HG03432 (cell line): ENCODE measurements around the gene SSU72.

Experiments
- ATAC-seq: cut with Tn5 transposase; IDR thresholded peaks from one replicate; pipeline ENCODE4 v1.9.1; 2021; ENCODE audit warnings: mild to moderate bottlenecking, moderate library complexity; ENCODE audit not compliant: unreplicated experiment

The SSU72 gene

DNA sequence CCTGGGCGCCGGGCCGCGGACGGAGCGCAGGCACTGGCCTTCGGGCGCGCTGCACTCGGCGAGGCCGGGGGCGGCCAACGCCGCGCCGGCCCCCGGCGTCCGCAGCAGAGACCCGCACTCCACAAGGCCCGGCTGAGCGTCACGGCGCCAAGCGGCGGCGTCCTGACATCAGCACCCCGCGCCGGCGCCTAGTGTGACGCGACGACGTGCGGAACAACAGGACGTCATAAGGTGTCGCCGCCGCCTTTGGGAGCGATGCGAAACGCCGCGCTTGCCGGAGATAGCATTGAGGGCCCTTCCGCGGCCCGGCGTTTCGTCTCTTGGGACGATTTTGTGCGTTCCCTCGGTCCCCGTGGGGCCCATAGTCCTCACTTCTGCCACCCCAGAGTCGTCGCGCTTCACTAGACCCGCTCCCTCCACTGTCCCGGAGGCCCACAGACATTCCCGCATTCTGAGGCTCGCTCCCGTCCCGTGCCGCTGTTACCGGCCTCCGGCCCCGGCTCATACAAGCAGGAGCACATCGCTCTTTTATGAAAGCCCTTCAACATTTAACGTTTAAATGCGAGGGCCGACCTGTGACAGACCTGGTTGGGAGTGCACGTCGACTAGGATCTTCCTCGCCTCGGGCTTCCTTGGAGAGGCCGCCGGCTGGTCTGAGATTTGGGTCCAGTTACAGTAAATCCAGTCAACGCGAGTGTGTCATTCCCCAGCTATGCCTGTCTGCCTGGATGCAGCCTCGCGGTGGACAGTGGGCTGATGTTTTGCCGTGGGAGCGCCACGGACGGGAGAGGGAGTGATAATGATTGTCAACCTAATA, at the start of gene SSU72:
SSU72 (minus strand) TSS at position 143 of the 817 bp plus-strand sequence. CDS start 306 bp downstream, outside the sequence.
- ATAC-seq, result peak; percentile 79

DNA sequence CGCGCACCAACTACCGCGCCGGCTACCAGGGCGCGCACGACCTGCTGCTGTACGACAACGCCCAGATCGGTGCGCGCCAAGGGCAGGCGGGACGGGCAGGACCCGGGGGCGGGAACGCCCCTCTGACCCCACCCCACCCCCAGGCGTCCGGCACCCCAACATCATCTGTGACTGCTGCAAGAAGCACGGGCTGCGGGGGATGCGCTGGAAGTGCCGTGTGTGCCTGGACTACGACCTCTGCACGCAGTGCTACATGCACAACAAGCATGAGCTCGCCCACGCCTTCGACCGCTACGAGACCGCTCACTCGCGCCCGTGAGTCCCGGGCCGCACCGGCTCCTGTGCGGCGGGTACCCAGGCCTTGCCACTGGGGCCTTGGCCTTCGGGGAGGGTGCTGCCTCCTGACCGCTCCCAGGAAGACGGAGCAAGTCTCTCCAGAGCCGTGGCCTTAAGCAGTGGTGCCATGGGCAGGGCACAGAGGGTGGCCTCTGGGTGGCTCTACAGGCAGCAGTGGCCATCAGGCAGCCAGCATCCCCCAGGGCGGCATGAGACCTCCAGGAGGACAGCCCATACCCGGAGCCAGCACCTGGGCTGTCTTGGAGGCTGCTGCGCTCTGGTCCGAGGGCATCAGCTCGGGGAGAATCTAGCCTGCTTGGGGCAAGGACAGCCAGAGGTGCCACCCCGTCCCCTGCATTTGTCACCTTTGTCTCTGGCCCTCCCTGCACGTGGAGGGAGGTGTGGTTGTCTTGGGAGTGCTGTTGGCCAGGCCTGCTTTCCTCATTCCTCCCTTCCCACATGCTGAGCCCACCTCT, 49.2 kb upstream of the SSU72 start:
- ATAC-seq, result no peak

DNA sequence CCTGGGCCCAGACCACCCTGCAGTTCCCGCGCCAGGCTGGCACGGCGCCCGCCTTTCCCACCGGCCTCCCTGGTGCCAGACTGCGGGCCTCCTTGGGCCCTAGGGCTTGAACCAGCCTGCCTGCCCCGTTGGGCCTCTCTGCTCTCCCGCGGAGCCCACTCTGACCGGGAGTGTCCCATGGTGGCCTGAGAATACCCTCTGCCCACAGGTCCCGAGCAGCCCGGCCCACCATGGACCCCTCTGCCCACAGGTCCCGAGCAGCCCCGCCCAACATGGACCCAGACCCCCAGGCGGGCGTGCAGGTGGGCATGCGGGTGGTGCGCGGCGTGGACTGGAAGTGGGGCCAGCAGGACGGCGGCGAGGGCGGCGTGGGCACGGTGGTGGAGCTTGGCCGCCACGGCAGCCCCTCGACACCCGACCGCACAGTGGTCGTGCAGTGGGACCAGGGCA, 48.5 kb upstream of the SSU72 start:
- ATAC-seq, result no peak

DNA sequence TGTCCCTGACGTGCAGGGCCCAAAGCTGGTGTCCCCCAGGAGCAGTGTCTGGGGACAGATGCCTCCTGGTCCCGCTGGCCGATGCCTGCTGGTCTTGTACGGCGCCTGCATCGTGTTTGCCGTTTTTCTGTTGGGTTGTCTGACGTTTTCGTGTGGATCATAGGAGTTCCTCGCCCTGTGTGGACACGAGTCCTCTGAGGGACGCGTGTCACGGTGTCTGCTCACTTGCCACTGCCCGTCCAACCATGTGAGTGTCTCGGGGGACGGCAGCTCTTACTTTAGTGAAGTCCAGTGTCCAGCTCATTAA, 48.1 kb upstream of the SSU72 start:
- no peak for ATAC-seq

DNA sequence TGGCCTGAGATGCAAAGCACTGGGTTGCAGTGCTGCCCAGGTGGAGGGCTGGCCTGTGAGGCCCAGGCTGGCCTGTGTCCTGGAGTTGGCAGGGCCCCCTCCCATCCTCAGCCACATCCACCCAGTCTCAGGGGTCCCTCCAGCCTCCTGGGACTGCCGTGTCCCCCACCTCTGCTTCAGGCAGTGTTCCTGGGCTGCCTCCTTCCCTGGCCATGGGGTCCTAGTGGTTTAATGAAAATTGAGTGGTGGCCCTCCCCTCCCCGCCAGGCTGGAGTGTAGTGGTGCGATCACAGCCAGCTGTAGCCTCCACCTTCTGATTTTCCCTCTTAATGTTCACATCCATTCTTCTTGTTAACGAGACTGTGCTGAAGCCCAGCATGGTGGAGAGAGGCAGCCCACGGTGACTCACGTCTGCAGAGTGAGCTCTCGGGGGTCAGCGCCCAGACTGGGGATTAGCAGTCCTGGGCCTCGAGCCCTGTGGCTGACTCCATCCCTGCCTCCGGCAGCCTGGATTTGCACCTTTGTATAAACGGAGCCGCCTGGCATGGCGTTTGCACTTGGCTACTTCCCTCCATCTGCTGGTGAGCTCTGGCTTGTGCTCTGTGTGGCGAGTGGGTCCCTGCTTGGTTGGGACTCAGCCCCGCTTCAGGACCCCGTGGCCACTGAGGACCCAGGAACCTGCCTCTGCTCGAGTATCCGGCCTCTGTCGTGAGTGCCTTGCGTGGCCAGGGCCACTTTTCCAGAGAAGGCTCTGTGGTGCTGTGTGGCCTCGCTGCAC, 47.5 kb upstream of the SSU72 start:
- ATAC-seq, result no peak

DNA sequence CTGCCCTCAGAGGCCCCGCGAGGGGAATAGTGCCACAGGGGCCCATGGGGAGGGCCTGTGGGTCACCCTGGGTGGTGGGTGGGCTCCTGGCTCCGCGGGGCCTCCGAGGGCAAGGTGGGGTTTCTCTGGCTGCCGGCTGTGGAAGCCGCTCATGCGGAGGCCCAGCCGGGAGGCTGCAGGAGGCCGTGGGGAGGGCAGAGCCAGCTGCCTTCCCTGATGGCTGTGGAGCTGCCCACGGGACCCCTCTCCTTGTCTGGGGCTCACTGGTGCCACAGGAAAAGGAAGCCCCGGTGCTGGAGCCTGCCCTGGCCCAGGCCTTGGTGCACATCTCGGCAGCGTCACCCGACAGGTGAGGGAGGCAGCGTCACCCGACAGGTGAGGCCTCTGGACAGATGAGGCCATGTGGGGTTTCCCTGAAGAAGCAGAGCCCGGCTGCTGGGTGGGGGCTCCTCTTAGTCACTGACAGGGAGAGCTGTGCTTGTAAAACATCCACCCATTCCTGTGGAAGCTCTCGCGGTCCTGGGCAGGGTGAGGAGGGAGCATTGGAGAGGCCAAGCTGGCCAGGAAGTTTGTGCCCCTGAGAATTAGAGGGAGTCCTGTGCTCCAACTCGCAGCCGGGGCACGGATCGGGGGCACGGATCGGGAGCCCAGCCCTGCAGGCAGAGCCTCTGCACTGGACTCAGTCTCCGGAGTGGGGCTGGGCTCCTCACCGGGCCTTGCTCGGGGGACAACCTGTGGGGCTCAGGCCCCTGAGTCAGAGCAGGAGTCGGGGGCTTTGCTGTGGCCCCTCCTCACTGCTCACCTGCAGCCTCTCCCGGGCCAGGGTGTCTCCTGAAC, 46.7 kb upstream of the SSU72 start:
- ATAC-seq, result no peak

DNA sequence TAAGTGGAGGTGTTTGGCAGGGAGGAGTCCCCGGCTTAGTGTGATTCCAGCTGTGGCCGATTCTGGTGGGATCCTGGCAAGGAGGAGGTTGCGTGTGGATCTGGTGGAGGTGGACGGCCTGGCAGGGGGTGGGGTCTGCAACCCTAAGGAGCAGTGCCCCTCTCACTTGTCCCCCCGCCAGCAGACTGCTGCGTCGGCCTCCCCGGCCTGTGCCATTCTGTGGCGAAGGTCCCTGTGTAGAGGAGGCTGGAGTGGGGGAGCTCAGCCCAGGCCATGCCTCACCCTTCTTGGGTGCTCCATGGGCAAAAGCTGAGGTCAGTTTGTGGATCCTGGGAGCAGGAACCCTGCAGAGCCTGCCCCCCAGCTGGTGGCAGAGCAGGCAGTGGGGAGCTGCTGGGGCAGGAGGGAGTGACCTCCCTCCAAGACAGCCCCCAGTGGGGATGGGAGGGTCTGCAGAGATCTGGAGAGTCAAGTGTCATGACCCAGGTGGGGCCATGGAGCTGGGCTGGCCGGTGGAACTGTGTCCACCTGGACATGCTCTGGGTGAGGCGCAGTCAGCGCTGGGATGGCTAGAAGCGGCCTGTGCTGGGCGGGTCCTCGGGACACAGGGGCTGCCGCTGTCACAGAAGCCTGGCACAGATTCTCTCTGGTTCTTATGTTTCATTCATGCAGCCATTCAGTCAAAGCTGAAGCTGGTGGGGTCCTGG, 45.9 kb upstream of the SSU72 start:
- no peak for ATAC-seq

DNA sequence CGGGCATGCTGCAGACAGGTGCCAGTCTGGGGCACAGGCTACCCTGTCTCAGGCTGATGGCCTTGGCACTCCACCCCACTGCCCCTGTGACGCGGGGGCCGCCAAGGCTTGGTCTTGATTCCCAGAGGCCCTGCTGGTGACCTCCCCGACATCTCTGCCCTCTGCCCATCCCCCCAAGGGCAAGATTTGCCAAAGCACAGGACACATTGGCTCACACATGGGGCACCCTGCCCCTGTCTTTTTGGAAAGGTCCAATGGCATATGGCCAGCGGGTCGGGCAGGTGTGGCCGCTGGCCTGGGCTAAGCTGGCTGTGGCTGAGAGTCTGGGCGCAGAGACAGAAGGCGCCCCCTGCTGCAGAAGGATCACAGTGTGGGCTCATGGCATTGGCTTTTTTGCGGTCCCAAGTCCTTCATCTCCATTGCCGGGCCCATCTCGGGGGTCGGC, 45.3 kb upstream of the SSU72 start:
- no peak for ATAC-seq

DNA sequence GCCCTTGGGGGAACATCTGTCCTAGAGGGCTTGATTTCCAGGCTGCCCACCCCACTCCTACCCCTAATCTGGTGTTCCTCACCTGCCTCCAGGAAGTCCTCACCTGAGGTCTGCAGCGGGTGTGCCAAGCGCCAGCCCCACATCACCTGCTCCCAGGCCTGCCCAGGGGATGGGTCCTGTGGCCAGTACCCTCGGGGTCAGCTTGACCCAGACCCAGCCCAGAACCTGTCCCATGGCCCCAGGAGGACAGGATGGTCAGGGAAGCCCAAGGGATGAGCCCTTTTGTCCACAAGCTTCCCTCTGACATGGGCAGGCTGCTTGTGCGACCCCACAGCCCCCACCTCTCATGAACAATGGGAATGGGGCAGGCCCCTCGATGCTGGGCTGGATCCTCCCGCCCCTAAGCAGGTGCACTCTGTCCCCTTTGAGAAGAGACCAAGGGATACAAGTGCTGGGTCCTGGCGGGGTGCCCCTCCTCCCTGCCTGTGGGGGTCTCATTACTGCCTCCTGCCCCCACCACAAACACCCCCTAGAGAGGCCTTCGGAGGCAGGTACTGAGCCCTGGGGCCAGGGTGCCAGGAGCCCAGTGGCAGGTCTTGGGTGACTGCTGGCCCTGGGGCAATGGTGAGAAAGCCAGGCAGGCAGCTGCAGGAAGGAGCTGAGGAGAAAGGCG, 43.9 kb upstream of the SSU72 start:
- no peak for ATAC-seq

DNA sequence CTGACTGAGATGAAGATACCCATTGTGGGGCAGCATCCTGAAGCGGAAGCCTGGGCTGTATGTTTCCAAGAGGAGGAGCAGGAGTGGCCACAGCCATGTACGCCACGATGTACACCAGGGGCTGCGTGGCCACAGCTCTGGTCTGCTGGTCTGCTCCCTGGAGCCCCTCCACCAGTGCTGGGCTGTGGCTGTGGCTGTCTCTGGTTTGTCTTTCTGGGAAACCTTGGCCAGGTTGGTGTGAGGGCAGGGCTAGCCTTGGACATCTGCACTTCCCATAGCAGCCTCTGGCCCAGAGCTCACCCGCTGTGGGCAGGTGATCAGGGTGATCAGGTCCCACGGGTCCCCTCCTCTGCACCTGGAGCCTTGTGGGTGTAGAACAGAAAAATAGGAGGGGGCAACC, 43.3 kb upstream of the SSU72 start:
- no peak for ATAC-seq

DNA sequence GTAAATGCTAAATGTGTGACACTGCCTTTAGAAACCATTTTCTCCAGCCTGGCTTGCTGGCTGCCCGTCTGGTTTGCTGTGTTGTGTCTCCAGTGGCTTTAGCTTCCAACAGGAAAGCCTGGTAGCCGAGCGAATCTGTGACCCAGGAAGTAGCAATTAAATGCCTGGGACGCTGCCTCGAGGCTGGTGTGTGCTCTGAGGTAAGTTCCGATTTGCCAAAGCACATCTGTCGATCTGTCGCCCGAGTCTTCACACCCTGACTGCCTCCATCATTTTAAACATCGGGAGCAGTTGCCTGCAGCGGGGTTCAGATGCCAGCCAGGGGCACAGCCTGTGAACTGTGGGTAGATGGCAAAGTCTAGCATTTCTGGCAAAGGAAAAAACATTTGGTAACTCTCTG, 42.9 kb upstream of the SSU72 start:
- ATAC-seq, result no peak

DNA sequence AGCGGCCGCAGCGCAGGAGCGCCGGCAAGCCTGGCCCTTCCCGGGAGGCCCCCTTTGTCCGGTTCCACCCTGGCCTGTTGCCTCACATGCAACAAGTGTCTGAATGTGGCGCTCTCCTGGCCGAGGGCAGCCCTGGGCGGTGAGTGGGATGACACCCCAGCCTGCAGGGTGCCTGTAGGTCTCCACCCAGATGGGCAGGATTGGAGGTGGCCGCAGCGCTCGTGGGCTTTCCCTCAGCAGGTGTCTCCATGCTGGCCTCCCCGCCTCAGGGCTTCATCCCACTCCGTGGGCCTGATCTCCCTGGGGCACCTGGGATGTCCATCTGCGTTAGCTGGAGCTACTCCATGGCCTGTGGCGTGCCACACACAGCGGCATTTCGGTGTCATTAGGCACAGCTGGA, 42.2 kb upstream of the SSU72 start:
- no peak for ATAC-seq

DNA sequence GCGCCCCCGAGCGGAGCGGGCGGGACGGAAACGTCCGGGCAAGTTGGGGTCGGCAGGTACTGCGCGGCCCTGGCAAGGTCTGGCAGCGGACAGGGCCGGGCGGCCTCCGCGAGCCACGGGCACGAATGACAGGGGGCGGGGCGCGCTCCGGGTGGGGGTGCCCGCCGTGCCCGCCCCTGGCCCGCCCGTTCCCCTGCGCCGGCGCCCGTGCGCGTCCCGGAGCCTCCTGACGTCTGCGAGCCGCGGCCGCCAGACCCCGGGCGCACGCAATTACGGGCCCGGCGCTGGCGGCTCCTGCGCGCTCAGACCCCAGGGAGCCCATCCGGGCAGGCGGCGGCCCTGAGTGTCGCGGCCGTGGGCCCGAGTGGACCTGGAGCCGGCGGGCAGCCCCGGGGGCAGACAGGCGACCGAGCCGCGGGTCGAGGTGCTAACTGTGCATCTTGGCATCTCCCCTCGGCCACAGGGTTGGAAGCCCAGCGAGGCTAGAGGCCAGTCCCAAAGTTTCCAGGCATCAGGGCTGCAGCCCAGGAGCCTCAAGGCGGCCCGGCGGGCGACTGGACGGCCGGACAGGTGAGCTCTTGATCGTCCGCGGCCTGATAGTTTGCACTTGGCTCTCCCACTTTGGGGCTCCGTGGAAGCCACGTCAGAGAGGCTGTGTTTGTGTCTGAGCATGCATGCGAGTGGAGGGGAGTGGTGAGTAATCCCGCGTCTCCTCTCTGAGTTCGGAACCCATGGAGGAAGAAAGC, 41.6 kb upstream of the SSU72 start:
- ATAC-seq, result peak; percentile 24

DNA sequence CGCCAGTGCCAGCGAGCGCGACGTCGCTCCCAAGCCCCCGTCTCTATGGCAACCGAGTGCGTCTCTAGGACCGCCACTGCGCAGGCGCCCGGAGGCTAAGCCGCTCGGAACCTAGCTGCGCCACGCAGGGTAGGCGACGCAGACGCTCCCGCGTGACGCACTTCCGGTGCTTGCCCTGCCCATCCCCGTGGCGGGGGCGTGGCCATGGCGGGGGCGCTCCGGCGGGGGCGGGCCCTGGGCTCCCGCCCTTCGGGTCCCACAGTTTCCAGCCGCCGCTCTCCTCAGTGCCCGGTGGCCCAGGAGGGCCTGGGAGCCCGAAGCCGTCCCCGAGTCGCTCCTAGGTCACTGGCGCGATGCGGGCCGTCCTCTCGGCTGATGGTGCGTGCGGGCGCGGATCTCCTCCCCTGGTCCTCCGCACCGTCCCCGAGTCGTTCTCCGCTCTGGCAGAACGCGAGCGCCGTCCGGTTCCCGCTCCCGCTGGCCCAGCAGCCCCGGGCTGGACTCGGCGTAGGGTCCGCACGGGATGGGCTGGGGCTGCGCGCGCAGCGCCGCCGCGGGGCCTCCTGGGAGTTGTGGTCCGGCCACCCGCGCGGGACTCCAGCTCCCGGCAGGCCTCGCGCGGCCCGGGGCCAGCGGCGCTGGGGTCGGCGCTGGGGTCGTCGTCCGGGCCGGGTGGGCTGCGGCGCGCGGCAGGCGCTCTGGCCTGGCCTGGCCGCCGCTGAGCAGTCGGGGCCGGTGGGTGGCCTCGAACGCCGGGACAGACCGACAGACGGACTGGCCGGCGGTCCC, 40.8 kb upstream of the SSU72 start, which contains the start of gene MIB2:
MIB2 (plus strand) TSS at position 245 of the 789 bp plus-strand sequence. CDS start 7,953 bp downstream, outside the sequence.
- ATAC-seq, result peak; percentile 82

DNA sequence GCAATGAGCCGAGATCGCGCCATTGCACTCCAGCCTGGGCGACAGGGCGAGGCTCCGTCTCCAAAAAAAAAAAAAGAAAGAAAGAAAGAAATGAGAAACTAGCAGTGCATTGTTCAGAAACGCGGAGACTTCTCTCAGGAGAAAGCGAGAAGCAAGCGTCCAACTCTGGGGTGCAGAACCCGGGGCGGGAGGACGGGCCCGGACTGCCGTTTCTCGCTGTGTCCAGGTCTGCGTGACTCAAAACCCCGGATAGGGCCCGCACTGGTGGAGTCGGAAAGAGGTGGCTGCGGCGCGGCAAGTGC, 40.2 kb upstream of the SSU72 start:
- no peak for ATAC-seq

DNA sequence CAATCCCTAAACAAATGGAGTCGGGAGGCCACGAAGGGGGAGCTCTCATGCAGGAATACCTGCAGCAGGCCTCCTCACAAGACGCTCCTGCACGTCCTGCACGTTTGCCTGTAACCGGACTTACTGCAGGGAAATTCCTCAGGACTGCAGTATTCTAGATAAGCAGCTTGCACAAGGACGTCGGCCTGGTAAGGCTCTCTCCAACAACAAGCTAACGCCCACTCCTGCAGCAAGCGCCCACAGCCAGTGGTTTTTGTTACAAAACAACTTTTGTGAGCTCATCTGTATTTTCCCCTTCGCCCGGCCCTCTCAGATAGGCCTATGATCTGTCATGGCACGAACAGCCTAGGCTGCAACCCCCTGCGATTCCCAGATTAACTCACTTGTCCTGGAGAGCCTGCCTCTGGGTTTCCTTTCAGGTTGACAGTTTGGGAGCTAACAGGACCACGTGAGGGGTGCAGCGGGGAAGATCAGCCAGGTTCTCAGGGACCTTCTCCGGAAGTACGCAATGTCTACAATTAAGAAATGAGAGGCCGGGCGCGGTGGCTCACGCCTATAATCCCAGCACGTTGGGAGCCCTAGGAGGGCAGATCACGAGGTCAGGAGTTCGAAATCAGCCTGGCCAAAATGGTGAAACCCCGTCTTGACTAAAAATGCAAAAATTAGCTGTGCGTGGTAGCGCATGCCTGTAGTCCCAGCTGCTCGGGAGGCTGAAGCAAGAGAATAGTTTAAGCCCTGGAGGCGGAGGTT, 39.7 kb upstream of the SSU72 start:
- no peak for ATAC-seq

DNA sequence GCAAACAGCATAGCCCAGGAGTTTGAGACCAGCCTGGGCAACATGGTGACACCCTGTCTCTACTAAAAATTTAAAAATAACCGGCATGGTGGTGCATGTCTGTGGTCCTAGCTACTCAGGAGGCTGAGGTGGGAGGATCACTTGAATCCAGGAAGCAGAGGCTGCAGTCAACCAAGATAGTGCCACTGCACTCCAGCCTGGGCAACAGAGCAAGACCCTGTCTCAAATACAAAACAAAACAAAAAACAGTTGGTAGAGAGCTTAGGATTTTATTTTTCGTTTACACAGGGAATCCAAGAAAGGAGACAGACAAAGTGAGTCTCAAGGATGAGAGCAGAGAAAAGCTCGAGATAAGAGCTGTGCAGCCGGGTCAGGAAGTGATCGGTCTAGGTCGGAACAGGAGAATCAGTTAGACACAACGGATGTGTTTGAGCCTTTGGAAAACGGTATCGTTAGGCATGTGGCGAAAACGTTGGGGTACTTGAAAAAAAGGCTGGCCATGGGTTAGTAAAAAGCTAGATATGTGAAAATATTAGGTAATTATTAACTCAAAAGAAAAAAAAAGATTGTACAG, 38.9 kb upstream of the SSU72 start:
- no peak for ATAC-seq
